Osteoblast (primary cell): ENCODE measurements around the gene GRIA4. TPM values are rescaled to one million over a fixed set of nuclear protein-coding genes. Genes with fewer than 3 reads are reported as not detected.

Experiments used
- DNase-seq: peaks from one replicate; pipeline ENCODE4 v3.0.0; 2011; ENCODE audit warnings: low spot score, mixed read lengths; ENCODE audit not compliant: insufficient read length; ENCODE audit errors: missing footprints
- H2AFZ ChIP-seq: 2 replicates; pipeline ENCODE4 v1.6.0; 2011; ENCODE audit warnings: mild to moderate bottlenecking, low read length
- H3K27ac ChIP-seq: 2 replicates; pipeline ENCODE4 v1.5.1; 2011; ENCODE audit warnings: mild to moderate bottlenecking, low read depth, low read length, moderate library complexity
- H3K27me3 ChIP-seq: 2 replicates; pipeline ENCODE4 v1.6.0; 2012; ENCODE audit warnings: mild to moderate bottlenecking, control low read depth, inconsistent platforms, low read length, moderate library complexity; ENCODE audit not compliant: insufficient read depth
- H3K36me3 ChIP-seq: 2 replicates; pipeline ENCODE4 v1.5.1; 2011; ENCODE audit warnings: mild to moderate bottlenecking, low read length, control low read depth, moderate library complexity; ENCODE audit not compliant: insufficient read depth
- H3K4me1 ChIP-seq: 2 replicates; pipeline ENCODE4 v1.5.1; 2011; ENCODE audit warnings: mild to moderate bottlenecking, low read length, control low read depth, moderate library complexity; ENCODE audit not compliant: insufficient read depth
- H3K4me2 ChIP-seq: 2 replicates; pipeline ENCODE4 v1.6.0; 2011; ENCODE audit warnings: mild to moderate bottlenecking, low read length; ENCODE audit not compliant: insufficient read depth
- H3K4me3 ChIP-seq: fragments of 200-600 bp; sonication (generic); 3 replicates; pipeline ENCODE4 v1.5.1; 2012; ENCODE audit warnings: mild to moderate bottlenecking, low read length, inconsistent platforms; ENCODE audit not compliant: insufficient read depth
- H3K79me2 ChIP-seq: 2 replicates; pipeline ENCODE4 v1.6.0; 2012; ENCODE audit warnings: mild to moderate bottlenecking, low read length, control low read depth, inconsistent platforms; ENCODE audit not compliant: insufficient read depth
- H3K9me3 ChIP-seq: 2 replicates; pipeline ENCODE4 v1.5.1; 2011; ENCODE audit warnings: low read depth, low read length, control low read depth
- H4K20me1 ChIP-seq: 2 replicates; pipeline ENCODE4 v1.6.0; 2012; ENCODE audit warnings: mild to moderate bottlenecking, low read length, control low read depth; ENCODE audit not compliant: insufficient read depth
- CTCF ChIP-seq: IDR thresholded peaks from 2 replicates; pipeline ENCODE4 v1.5.1; 2011; ENCODE audit warnings: mild to moderate bottlenecking, low read depth, low read length, moderate library complexity; ENCODE audit errors: extremely low read depth
- total RNA-seq: library from RNA; depleted of rRNA; stranded (reverse); fragments of >200 nt; gene quantifications from 2 replicates; pipeline ENCODE4 v1.2.3, GENCODE V29; 2012

Gene GRIA4
- total RNA-seq, 1 donor, result not detected

DNA sequence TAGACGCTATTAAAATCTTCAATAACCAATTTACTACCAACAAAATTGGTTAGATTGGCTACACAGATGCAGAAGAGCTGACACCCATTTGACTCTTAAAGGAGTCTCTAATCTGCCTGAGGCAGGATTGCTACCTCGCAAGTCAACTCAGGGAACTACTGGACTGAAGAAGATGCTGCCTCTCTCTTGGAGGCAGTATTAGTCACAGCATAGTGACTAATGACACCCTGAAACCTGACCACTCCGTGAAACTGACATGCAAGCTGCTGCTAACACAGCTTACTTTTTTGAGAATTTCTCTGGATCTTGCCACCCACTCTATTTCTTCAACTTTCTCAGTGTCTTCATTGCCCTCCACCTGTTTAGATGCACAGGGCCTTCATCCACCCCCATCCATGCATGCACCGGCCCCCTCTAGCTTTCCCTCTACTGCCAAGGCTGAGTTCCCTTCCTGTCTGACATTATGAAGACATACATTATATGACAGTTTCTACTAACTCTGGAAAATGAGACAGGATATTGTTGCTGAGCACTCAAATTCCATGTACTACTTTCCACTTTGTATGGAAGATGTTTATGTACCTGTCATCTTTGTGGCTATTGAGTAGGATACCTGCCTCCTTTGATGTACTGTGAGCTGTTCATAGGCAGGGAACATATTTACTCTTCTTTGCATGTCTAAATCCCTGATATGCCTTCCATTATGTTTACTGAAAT, 229.0 kb downstream of the GRIA4 start:
- H2AFZ ChIP-seq, result no peak overlapping the region
- TF ChIP-seq CTCF, result no peak
- no peaks in the 10 kb centered on the region for H3K36me3 ChIP-seq
- H3K9me3 ChIP-seq, result no peaks in the 10 kb centered on the region
- no peaks in the 10 kb centered on the region for H4K20me1 ChIP-seq
- no peak overlapping the region for H3K4me2 ChIP-seq
- H3K4me1 ChIP-seq, result no peaks in the 10 kb centered on the region
- H3K4me3 ChIP-seq, result no peak overlapping the region
- DNase-seq, result peak; percentile 14
- no peaks in the 10 kb centered on the region for H3K79me2 ChIP-seq
- no peaks in the 10 kb centered on the region for H3K27me3 ChIP-seq
- no peak overlapping the region for H3K27ac ChIP-seq

- TF ChIP-seq CTCF, result no peak
- Histone ChIP-seq H4K20me1 (no peaks in the 10 kb centered on the region), H3K27me3 (no peaks in the 10 kb centered on the region), H3K27ac (no peak overlapping the region), H3K79me2 (no peaks in the 10 kb centered on the region), H2AFZ (no peak overlapping the region), H3K4me1 (no peaks in the 10 kb centered on the region), H3K36me3 (no peaks in the 10 kb centered on the region), H3K4me3 (no peak overlapping the region), H3K9me3 (peaks cover 3% of the 10 kb centered on the region), H3K4me2 (no peak overlapping the region)
- DNase-seq, result no peak
Measured at GRCh38 chr11:105840391-105840790, 230.5 kb downstream of the GRIA4 start.

DNA sequence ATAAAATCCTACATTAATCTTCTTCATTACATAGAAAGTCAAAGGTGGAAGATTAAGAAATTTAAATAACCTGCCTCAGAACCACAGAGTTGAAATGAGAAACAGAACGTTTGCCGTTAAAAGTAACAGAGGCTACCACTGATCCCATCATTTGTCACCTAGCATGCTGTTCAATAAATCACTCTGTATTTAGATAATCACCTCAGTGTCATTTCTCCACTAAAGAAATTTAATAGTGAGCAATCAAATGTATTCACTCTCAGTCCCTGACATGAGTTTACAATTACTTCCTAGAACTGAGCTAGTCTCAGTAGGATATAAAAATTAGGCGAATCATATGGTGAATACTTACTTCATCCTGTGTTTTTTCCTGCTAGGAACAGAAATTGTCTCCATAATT, 242.5 kb downstream of the GRIA4 start:
- Histone ChIP-seq H2AFZ (no peak overlapping the region), H3K79me2 (no peaks in the 10 kb centered on the region), H3K9me3 (no peaks in the 10 kb centered on the region), H3K27ac (no peak overlapping the region), H3K4me3 (no peak overlapping the region), H3K27me3 (no peaks in the 10 kb centered on the region), H4K20me1 (no peaks in the 10 kb centered on the region), H3K4me1 (no peaks in the 10 kb centered on the region), H3K36me3 (no peaks in the 10 kb centered on the region), H3K4me2 (no peak overlapping the region)
- TF ChIP-seq CTCF, result no peak
- DNase-seq, result no peak

DNA sequence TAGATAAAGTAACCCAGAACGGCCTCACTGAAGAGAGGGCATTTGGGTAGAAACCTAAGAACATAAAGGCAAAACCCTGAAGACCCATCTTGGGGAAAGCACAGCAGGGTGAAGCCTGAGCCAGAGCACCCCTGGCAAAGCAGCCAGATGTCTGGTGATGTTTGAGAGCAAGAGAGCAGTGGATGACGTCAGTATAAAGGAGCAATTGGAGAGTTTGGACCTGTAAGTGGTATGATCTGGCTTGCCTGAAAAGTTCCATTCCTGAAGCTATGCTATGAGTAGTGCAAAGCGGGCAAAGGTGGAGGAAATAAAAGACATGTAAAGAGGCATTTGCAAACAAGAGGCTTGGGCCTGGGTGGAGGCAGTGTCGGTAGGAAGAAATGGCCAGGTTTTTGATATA, 244.4 kb downstream of the GRIA4 start:
- Histone ChIP-seq H3K27ac (no peak overlapping the region), H3K4me1 (no peaks in the 10 kb centered on the region), H3K27me3 (no peaks in the 10 kb centered on the region), H2AFZ (no peak overlapping the region), H3K9me3 (no peaks in the 10 kb centered on the region), H3K79me2 (no peaks in the 10 kb centered on the region), H3K4me2 (no peak overlapping the region), H3K4me3 (no peak overlapping the region), H4K20me1 (no peaks in the 10 kb centered on the region), H3K36me3 (no peaks in the 10 kb centered on the region)
- no peak for TF ChIP-seq CTCF
- no peak for DNase-seq
